GM12892 (cell line): ENCODE results near the gene SLMAP.

Source experiments
- DNase-seq: peaks from one replicate; pipeline ENCODE4 v3.0.0; 2011; ENCODE audit not compliant: insufficient read length
- FAIRE-seq: peaks from 2 replicates; lab custom pipeline; 2011; peaks lifted over from hg19 to GRCh38; lab: Jason Lieb, UNC
- POLR2A ChIP-seq: IDR thresholded peaks from 2 replicates; pipeline ENCODE4 v1.6.1; 2011; ENCODE audit warnings: low read depth, low read length, control low read depth
- POLR2AphosphoS5 ChIP-seq: IDR thresholded peaks from 2 replicates; pipeline ENCODE4 v1.6.1; 2011; ENCODE audit warnings: low read depth, low read length, control low read depth
- TAF1 ChIP-seq: IDR thresholded peaks from 2 replicates; pipeline ENCODE4 v1.6.1; 2011; ENCODE audit warnings: low read depth, mild to moderate bottlenecking, control low read depth, low read length, borderline replicate concordance

Gene SLMAP

GRCh38 chr3:57960174-57960505 is 204.0 kb downstream of the SLMAP start:
- DNase-seq (no peak), FAIRE-seq (no peak)
- TF ChIP-seq POLR2A (no peak), POLR2AphosphoS5 (no peak), TAF1 (no peak)

- TF ChIP-seq POLR2AphosphoS5 (no peak), POLR2A (no peak), TAF1 (no peak)
- no peak for DNase-seq
- FAIRE-seq = no peak
Observed at GRCh38 chr3:57961177-57961827, 205.2 kb downstream of the SLMAP start.

GRCh38 chr3:57961828-57962447 is 205.8 kb downstream of the SLMAP start:
- TF ChIP-seq POLR2AphosphoS5 (no peak), TAF1 (no peak), POLR2A (no peak)
- no peak for FAIRE-seq
- DNase-seq = no peak

GRCh38 chr3:57962448-57962834 is 206.3 kb downstream of the SLMAP start:
- FAIRE-seq (no peak), DNase-seq (no peak)
- TF ChIP-seq TAF1 = no peak
- TF ChIP-seq POLR2A = no peak
- TF ChIP-seq POLR2AphosphoS5 = no peak

- DNase-seq = no peak
- no peak for TF ChIP-seq POLR2A
- TF ChIP-seq POLR2AphosphoS5 = no peak
- TF ChIP-seq TAF1 = no peak
- no peak for FAIRE-seq
Observed at GRCh38 chr3:57963811-57964346, 207.8 kb downstream of the SLMAP start.

GRCh38 chr3:57966829-57967228 is 210.7 kb downstream of the SLMAP start:
- TF ChIP-seq TAF1 (no peak), POLR2A (no peak), POLR2AphosphoS5 (no peak)
- FAIRE-seq = no peak
- no peak for DNase-seq

- TF ChIP-seq POLR2A (no peak), TAF1 (no peak), POLR2AphosphoS5 (no peak)
- FAIRE-seq = no peak
- no peak for DNase-seq
Observed at GRCh38 chr3:57967590-57967989, 211.5 kb downstream of the SLMAP start.

- DNase-seq (no peak), FAIRE-seq (no peak)
- TF ChIP-seq POLR2A = no peak
- TF ChIP-seq POLR2AphosphoS5 = no peak
- TF ChIP-seq TAF1 = no peak
Observed at GRCh38 chr3:57968501-57968900, 212.4 kb downstream of the SLMAP start.

- DNase-seq (no peak), FAIRE-seq (no peak)
- TF ChIP-seq POLR2A (no peak), TAF1 (no peak), POLR2AphosphoS5 (no peak)
Observed at GRCh38 chr3:57971975-57972374, 215.9 kb downstream of the SLMAP start.

- DNase-seq (no peak), FAIRE-seq (no peak)
- TF ChIP-seq POLR2A (no peak), TAF1 (no peak)
Observed at GRCh38 chr3:57972531-57973111, 216.5 kb downstream of the SLMAP start.

GRCh38 chr3:57973715-57974477 is 217.8 kb downstream of the SLMAP start:
- no peak for TF ChIP-seq POLR2AphosphoS5
- TF ChIP-seq TAF1 = no peak
- TF ChIP-seq POLR2A = no peak
- no peak for FAIRE-seq
- DNase-seq = no peak

- no peak for FAIRE-seq
- TF ChIP-seq POLR2A (no peak), POLR2AphosphoS5 (no peak), TAF1 (no peak)
- no peak for DNase-seq
Observed at GRCh38 chr3:57974796-57975388, 218.8 kb downstream of the SLMAP start.
